Left lung (tissue), 10 donors: ENCODE data around the gene LHX5. TPM values are rescaled to one million over a fixed set of nuclear protein-coding genes. Genes with fewer than 3 reads are reported as not detected.

Experiments
- ATAC-seq: fragments of 200-7000 bp; cut with Tn5 transposase; one replicate; pipeline ENCODE4 v1.9.1; 2020; ENCODE audit warnings: moderate library complexity
- DNase-seq, 4 donors: peaks; one replicate each; pipeline ENCODE4 v3.0.0-alpha.2; 2013 to 2020
- H3K27ac ChIP-seq, 2 donors: fragments of 200-600 bp; sonication (generic) in 1 of 2; one replicate each; pipeline versions ENCODE4 v1.5.0 to v1.8.0; 2020 to 2021
- H3K27me3 ChIP-seq, 2 donors: fragments of 200-600 bp; sonication (generic) in 1 of 2; one replicate each; pipeline versions ENCODE4 v1.5.0 to v1.8.0; 2020 to 2021
- H3K36me3 ChIP-seq, 2 donors: fragments of 200-600 bp; sonication (generic) in 1 of 2; one replicate each; pipeline versions ENCODE4 v1.5.0 to v1.8.0; 2020 to 2021
- H3K4me1 ChIP-seq, 2 donors: fragments of 200-600 bp; one replicate each; pipeline ENCODE4 v1.8.0; 2021
- H3K4me3 ChIP-seq, 2 donors: fragments of 200-600 bp; sonication (generic) in 1 of 2; one replicate each; pipeline versions ENCODE4 v1.5.0 to v1.8.0; 2020 to 2021; ENCODE audit warnings: mild to moderate bottlenecking in 1 of 2
- H3K9me3 ChIP-seq, 2 donors: fragments of 200-600 bp; sonication (generic) in 1 of 2; one replicate each; pipeline versions ENCODE4 v1.5.0 to v1.8.0; 2020 to 2021
- CTCF ChIP-seq, 2 donors: fragments of 200-600 bp; sonication (generic) in 1 of 2; IDR thresholded peaks; one replicate each; pipeline versions ENCODE4 v1.5.0 to v1.8.0; 2021; ENCODE audit warnings: antibody characterized with exemption in 2 of 2
- intact Hi-C, 2 donors: fragments of 100-400 bp; cut with DNase I; formaldehyde crosslinking; loops; one replicate each; pipeline versions ENCODE4 v1.11.2 to v1.14.2; 2022
- polyA plus RNA-seq, 6 donors: library from polyadenylated mRNA; unstranded; fragments of 120-200 nt; gene quantifications; one replicate each; pipeline ENCODE4 v1.2.1, GENCODE V29; 2013; ENCODE audit not compliant: insufficient read length in 6 of 6
- total RNA-seq, 2 donors: library from RNA; stranded (reverse); fragmentation: NEBNext Ultra II Directional; extraction: Animal tissue kit (Norgen Biotek cat#: 25700); gene quantifications; one replicate each; pipeline ENCODE4 v1.2.1, GENCODE V29; 2021
- donor health status: DM: no; HTN: yes; CAD: no.
- donor health status: DM: no; HTN: no; CAD: no.

Gene LHX5
- total and polyA plus RNA-seq, 8 donors = not detected

GRCh38 chr12:113416091-113416754 lies 55.4 kb downstream of the LHX5 start:
- Histone ChIP-seq H3K36me3 (no peaks in the 10 kb centered on the region), H3K27me3 (peaks cover 0 to 3% of the 10 kb centered on the region in 2 donors), H3K4me3 (no peak overlapping the region), H3K4me1 (peaks cover 0 to 21% of the 10 kb centered on the region in 2 donors), H3K27ac (peak overlapping the region; percentile 17 to 53), H3K9me3 (no peaks in the 10 kb centered on the region)
- ATAC-seq = peak; percentile 64
- TF ChIP-seq CTCF (IDR thresholded peaks at IDR 0.05) = no peak
- intact Hi-C loops = no loop called here
- DNase-seq = peak in 1 of 4 donors; percentile 64

- DNase-seq = no peak
These were observed 57.1 kb downstream of the LHX5 start for GRCh38 chr12:113414519-113415038.

GRCh38 chr12:113413488-113413939 lies 58.2 kb downstream of the LHX5 start:
- Histone ChIP-seq H3K27me3 (peaks cover 0 to under 1% of the 10 kb centered on the region in 2 donors), H3K27ac (no peak overlapping the region), H3K4me3 (no peak overlapping the region), H3K4me1 (peaks cover 0 to 10% of the 10 kb centered on the region in 2 donors), H3K9me3 (no peaks in the 10 kb centered on the region), H3K36me3 (no peaks in the 10 kb centered on the region)
- intact Hi-C loops = no loop called here
- no peak for ATAC-seq
- TF ChIP-seq CTCF (IDR thresholded peaks at IDR 0.05) = no peak
- DNase-seq = peak in 1 of 4 donors; percentile 40

More at GRCh38 chr12:113414519-113415038, 57.1 kb downstream of the LHX5 start:
- Histone ChIP-seq H3K27me3 (peaks cover 0 to 3% of the 10 kb centered on the region in 2 donors), H3K36me3 (no peaks in the 10 kb centered on the region), H3K4me3 (no peak overlapping the region), H3K9me3 (no peaks in the 10 kb centered on the region), H3K4me1 (peaks cover 0 to 18% of the 10 kb centered on the region in 2 donors), H3K27ac (no peak overlapping the region)
- intact Hi-C loops = no loop called here
- TF ChIP-seq CTCF (IDR thresholded peaks at IDR 0.05) = no peak
- no peak for ATAC-seq

Other genes starting within 250 kb of the LHX5 start
- gene SLC8B1, start 136.8 kb downstream of the LHX5 start, total RNA-seq = 10 to 100 TPM; 34.9 to 40.1 TPM
- 10 to 100 TPM; 10.5 to 15.8 (median 12.4) TPM for gene SLC8B1, start 136.8 kb downstream of the LHX5 start, polyA plus RNA-seq
- gene PLBD2, start 113.3 kb downstream of the LHX5 start, total RNA-seq = 10 to 100 TPM; 48.7 to 75.0 TPM
- 10 to 100 TPM; 17.7 to 21.9 (median 20.0) TPM for gene PLBD2, start 113.3 kb downstream of the LHX5 start, polyA plus RNA-seq
- gene SDS, start 68.0 kb downstream of the LHX5 start, total RNA-seq = 1 to 10 TPM; 1.5 to 3.2 TPM
- gene SDS, start 68.0 kb downstream of the LHX5 start, polyA plus RNA-seq = under 1 TPM; 0.31 to 0.62 (median 0.41) TPM
- 10 to 100 TPM; 12.9 to 13.8 TPM for gene SDSL, start 49.5 kb downstream of the LHX5 start, total RNA-seq
- gene SDSL, start 49.5 kb downstream of the LHX5 start, polyA plus RNA-seq = 1 to 10 TPM; 4.2 to 6.0 (median 4.7) TPM